Measurements from ENCODE around the gene TOP1. TPM values are rescaled to one million over a fixed set of nuclear protein-coding genes. Genes with fewer than 3 reads are reported as not detected.

Gene TOP1
- total RNA-seq, 1 donor from 2014 or later: 90.8 TPM

DNA sequence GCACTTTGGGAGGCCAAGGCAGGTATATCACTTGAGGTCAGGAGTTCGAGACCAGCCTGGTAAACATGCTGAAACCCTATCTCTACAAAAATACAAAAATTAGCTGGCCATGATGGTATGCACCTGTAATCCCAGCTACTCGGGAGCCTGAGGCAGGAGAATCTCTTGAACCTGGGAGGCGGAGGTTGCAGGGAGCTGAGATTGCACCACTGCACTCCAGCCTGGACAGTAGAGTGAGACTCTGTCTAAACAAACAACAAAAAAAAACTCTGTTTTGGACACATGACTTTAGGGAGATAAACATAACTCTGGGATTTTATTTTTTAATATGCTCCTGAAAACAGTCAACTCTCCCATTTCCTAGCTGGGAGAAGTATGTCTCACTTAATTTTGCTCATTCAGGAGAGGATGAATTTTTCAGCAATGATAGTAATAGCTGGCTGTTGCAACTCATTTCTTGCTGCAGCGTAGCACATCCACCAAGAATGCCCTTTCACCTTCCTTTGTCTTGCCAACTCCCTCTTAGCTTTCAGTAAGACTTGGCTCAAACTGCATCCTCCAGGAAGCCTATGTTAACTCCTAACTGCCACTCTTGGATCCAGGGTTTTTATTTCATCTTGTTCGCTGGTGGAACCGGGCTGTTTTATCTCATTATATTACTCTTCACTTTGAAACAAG lies 24.3 kb downstream of the TOP1 start:
- Mint-ChIP-seq H3K4me3 (ENCODE audit: low read depth) (no peak overlapping the region), H3K9me3 (ENCODE audit: low read depth) (peaks cover 6% of the 10 kb centered on the region), H3K36me3 (ENCODE audit: insufficient read depth) (peaks cover 9% of the 10 kb centered on the region), H3K27ac (no peak overlapping the region), H3K27me3 (no peaks in the 10 kb centered on the region), H3K4me1 (ENCODE audit: low read depth) (peaks cover 37% of the 10 kb centered on the region)
- TF ChIP-seq, protein P1, sequence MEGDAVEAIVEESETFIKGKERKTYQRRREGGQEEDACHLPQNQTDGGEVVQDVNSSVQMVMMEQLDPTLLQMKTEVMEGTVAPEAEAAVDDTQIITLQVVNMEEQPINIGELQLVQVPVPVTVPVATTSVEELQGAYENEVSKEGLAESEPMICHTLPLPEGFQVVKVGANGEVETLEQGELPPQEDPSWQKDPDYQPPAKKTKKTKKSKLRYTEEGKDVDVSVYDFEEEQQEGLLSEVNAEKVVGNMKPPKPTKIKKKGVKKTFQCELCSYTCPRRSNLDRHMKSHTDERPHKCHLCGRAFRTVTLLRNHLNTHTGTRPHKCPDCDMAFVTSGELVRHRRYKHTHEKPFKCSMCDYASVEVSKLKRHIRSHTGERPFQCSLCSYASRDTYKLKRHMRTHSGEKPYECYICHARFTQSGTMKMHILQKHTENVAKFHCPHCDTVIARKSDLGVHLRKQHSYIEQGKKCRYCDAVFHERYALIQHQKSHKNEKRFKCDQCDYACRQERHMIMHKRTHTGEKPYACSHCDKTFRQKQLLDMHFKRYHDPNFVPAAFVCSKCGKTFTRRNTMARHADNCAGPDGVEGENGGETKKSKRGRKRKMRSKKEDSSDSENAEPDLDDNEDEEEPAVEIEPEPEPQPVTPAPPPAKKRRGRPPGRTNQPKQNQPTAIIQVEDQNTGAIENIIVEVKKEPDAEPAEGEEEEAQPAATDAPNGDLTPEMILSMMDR (IDR thresholded peaks at IDR 0.05; ENCODE audit: unreplicated experiment): no peak
- DNase-seq (ENCODE audit: low spot score, unreplicated experiment): no peak

DNA sequence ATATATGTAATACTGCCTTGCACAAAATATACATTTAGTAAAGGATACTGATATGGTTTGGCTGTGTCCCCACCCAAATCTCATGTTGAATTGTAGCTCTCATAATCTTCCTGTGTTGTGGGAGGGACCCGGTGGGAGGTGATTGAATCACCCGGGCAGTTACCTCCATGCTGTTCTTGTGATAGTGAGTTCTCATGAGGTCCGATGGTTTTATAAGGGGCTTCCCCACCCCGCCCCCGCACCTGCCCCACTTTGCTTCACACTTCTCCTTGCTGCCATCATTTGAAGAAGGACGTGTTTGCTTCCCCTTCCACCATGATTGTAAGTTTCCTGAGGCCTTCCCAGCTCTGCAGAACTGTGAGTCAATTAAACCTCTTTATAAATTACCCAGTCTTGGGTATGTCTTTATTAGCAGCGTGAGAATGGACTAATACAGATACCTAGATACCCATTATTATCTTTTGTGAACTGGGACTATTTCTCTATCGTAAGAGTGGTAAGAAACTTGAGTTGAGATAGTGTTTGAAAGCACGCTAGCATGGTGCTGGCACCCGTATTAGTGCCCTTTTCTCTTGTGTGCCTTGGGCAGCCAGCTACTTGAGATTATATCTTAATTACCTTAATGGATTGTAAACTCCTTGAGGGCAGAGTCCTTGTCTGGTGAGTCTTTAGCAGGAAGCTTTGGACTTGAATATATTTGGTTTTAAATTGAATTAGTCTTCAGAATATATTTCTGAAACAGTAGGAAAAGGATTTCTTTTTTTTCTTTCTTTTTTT lies 25.6 kb downstream of the TOP1 start:
- no peak for DNase-seq (ENCODE audit: low spot score, unreplicated experiment)
- Mint-ChIP-seq H3K27me3 (no peaks in the 10 kb centered on the region), H3K4me1 (ENCODE audit: low read depth) (peaks cover 26% of the 10 kb centered on the region), H3K4me3 (ENCODE audit: low read depth) (no peak overlapping the region), H3K9me3 (ENCODE audit: low read depth) (peaks cover 6% of the 10 kb centered on the region), H3K36me3 (ENCODE audit: insufficient read depth) (peaks cover 9% of the 10 kb centered on the region), H3K27ac (no peak overlapping the region)
- TF ChIP-seq, protein P1 (IDR thresholded peaks at IDR 0.05; ENCODE audit: unreplicated experiment): no peak

GRCh38 chr20:41054847-41055230 lies 26.2 kb downstream of the TOP1 start:
- no peaks in the 10 kb centered on the region for H3K27me3 Mint-ChIP-seq
- H3K27ac Mint-ChIP-seq: no peak overlapping the region
- peaks cover 9% of the 10 kb centered on the region for H3K36me3 Mint-ChIP-seq (ENCODE audit: insufficient read depth)
- DNase-seq (ENCODE audit: low spot score, unreplicated experiment): no peak
- peaks cover 6% of the 10 kb centered on the region for H3K9me3 Mint-ChIP-seq (ENCODE audit: low read depth)
- no peak overlapping the region for H3K4me3 Mint-ChIP-seq (ENCODE audit: low read depth)
- TF ChIP-seq, protein P1 (IDR thresholded peaks at IDR 0.05; ENCODE audit: unreplicated experiment): no peak
- H3K4me1 Mint-ChIP-seq (ENCODE audit: low read depth): peaks cover 20% of the 10 kb centered on the region

DNA sequence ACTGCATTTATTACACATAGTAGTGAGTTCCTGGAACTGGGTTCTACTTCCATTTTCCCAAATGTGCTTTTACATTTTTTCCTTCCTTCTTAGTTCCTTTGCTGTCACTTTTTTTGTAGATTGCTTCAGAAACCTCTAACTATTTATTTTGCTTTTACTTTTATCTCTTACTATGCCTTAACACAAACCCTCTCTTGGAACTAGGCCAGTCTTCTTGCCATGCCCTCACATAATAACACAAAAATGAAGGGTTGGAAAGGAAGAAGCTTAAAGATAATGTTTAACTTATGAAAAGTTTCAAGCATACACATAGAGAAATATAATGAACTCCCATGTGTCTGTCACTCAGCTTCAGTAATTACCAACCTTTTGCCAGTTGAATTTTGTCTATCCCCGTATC lies 27.1 kb downstream of the TOP1 start:
- no peak overlapping the region for H3K4me3 Mint-ChIP-seq (ENCODE audit: low read depth)
- peaks cover 6% of the 10 kb centered on the region for H3K9me3 Mint-ChIP-seq (ENCODE audit: low read depth)
- peaks cover 9% of the 10 kb centered on the region for H3K36me3 Mint-ChIP-seq (ENCODE audit: insufficient read depth)
- DNase-seq (ENCODE audit: low spot score, unreplicated experiment): no peak
- TF ChIP-seq, protein P1 (IDR thresholded peaks at IDR 0.05; ENCODE audit: unreplicated experiment): no peak
- peak overlapping the region; percentile 73 for H3K27ac Mint-ChIP-seq
- peaks cover 15% of the 10 kb centered on the region for H3K4me1 Mint-ChIP-seq (ENCODE audit: low read depth)
- H3K27me3 Mint-ChIP-seq: no peaks in the 10 kb centered on the region

DNA sequence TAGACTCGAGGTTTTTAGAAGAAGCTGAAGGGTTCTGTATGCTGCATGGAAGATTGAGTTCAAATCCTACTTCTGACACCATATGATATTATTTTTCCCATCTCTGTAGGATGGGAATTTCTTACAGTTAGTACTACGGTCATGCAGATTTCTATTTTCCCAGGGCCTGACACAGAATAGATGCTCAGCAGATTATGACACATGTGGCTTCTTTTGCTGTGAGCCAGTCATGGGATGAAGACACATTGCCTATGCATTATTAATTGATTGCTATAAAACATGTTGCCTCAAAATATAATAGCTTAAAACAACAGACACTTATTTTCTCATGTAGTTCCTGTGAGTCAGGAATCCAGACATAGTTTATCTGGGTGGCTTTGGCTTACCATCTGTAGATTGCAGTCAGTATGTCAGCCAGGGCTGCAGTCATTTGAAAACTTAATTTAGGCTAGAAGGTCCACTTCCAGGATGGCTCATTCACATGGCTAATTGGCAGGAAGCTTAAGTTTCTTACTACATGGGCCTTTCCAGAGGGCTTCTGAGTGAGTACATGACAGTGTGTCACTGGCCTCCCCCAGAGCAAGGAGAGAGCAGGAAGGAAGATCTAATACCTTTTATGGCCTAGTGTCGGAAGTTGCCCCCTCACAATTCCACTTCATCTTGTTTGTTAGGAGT lies 29.5 kb downstream of the TOP1 start:
- H3K9me3 Mint-ChIP-seq (ENCODE audit: low read depth): peaks cover 9% of the 10 kb centered on the region
- H3K4me1 Mint-ChIP-seq (ENCODE audit: low read depth): peaks cover 4% of the 10 kb centered on the region
- H3K36me3 Mint-ChIP-seq (ENCODE audit: insufficient read depth): peaks cover 22% of the 10 kb centered on the region
- H3K4me3 Mint-ChIP-seq (ENCODE audit: low read depth): no peak overlapping the region
- TF ChIP-seq, protein P1 (IDR thresholded peaks at IDR 0.05; ENCODE audit: unreplicated experiment): no peak
- H3K27me3 Mint-ChIP-seq: no peaks in the 10 kb centered on the region
- DNase-seq (ENCODE audit: low spot score, unreplicated experiment): no peak
- H3K27ac Mint-ChIP-seq: peak overlapping the region; percentile 35

Data from progenitor cell of endocrine pancreas (in vitro differentiated cells).